B cell (primary cell): ENCODE results near the gene SEMA6D. TPM values are rescaled to one million over a fixed set of nuclear protein-coding genes. Genes with fewer than 3 reads are reported as not detected.

Experiments
- ATAC-seq: fragments of 200-7000 bp; cut with Tn5 transposase; one replicate; pipeline ENCODE4 v1.10.0; 2021; ENCODE audit warnings: low read depth, mild to moderate bottlenecking, moderate number of reproducible peaks, moderate library complexity
- CTCF ChIA-PET: fragments of 350-600 bp; sonication (Branson Sonifier 250); formaldehyde crosslinking; loops from one replicate; lab custom pipeline; 2021; ENCODE audit warnings: antibody characterized with exemption, inconsistent platforms; lab: Charles Lee
- POLR2A ChIA-PET: fragments of 350-600 bp; sonication (Branson Sonifier 250); formaldehyde crosslinking; loops from one replicate; lab custom pipeline; 2021; ENCODE audit warnings: antibody characterized with exemption; lab: Charles Lee
- DNase-seq: peaks from one replicate; pipeline ENCODE4 v3.0.0; 2013
- H2AFZ ChIP-seq: 2 replicates; pipeline ENCODE4 v1.6.1; 2012; ENCODE audit warnings: mild to moderate bottlenecking, low read depth, low read length; ENCODE audit not compliant: insufficient read depth, poor library complexity, severe bottlenecking
- H3K27ac ChIP-seq, 2 donors: 1 replicate in 1 of 2; 2 replicates in 1 of 2; pipeline ENCODE4 v1.5.1; 2012 to 2013; ENCODE audit warnings: low read length in 2 of 2, mild to moderate bottlenecking in 2 of 2, moderate library complexity in 1 of 2
- H3K27me3 ChIP-seq, 4 experiments: fragments of 200-600 bp in 1 of 4; sonication (generic) in 1 of 4; replicated peaks in 1 of 4; 1 replicate in 2 of 4; 2 replicates in 2 of 4; pipeline versions ENCODE4 v1.6.1 to v1.7.0; 2013 to 2016; ENCODE audit warnings: low read length in 3 of 4, mild to moderate bottlenecking in 2 of 4, mixed read lengths in 1 of 4, moderate library complexity in 1 of 4; ENCODE audit not compliant: insufficient read depth in 4 of 4, control insufficient read depth in 3 of 4; ENCODE audit errors: control extremely low read depth in 1 of 4
- H3K36me3 ChIP-seq, 2 experiments: replicated peaks in 1 of 2; 1 replicate in 1 of 2; 2 replicates in 1 of 2; pipeline versions ENCODE4 v1.6.1 to v1.7.1; 2013; ENCODE audit warnings: low read length in 1 of 2; ENCODE audit not compliant: insufficient read depth in 2 of 2, control insufficient read depth in 1 of 2; ENCODE audit errors: control extremely low read depth in 1 of 2, extremely low read depth in 1 of 2
- H3K4me1 ChIP-seq, 2 donors: fragments of 200-600 bp in 1 of 2; sonication (generic) in 1 of 2; 1 replicate in 1 of 2; 2 replicates in 1 of 2; pipeline versions ENCODE4 v1.5.1 to v1.6.1; 2013 to 2017; ENCODE audit warnings: low read length in 2 of 2; ENCODE audit not compliant: control insufficient read depth in 2 of 2, insufficient read depth in 2 of 2
- H3K4me2 ChIP-seq: replicated peaks from 2 replicates; pipeline ENCODE3; 2012; ENCODE audit warnings: mild to moderate bottlenecking, low read depth, low read length; ENCODE audit not compliant: poor library complexity, severe bottlenecking
- H3K4me3 ChIP-seq, 5 experiments: fragments of 200-600 bp in 1 of 5; sonication (generic) in 1 of 5; 1 replicate in 3 of 5; 2 replicates in 2 of 5; pipeline versions ENCODE4 v1.5.1 to v1.7.0; 2011 to 2016; ENCODE audit warnings: low read length in 4 of 5, mild to moderate bottlenecking in 4 of 5, low read depth in 2 of 5, control low read depth in 1 of 5, moderate library complexity in 1 of 5; ENCODE audit not compliant: insufficient read depth in 1 of 5; ENCODE audit errors: control extremely low read depth in 1 of 5, extremely low read depth in 1 of 5
- H3K79me2 ChIP-seq: fragments of 200-600 bp; sonication (generic); one replicate; pipeline ENCODE4 v1.6.0; 2016; ENCODE audit warnings: low read length; ENCODE audit not compliant: control insufficient read depth, insufficient read depth
- H3K9ac ChIP-seq: fragments of 200-600 bp; sonication (generic); 2 replicates; pipeline ENCODE4 v1.6.1; 2017; ENCODE audit warnings: mild to moderate bottlenecking, low read length, moderate library complexity
- H3K9me3 ChIP-seq, 3 donors: one replicate each; pipeline versions ENCODE4 v1.6.1 to v1.7.1; 2013; ENCODE audit warnings: low read length in 2 of 3; ENCODE audit not compliant: control insufficient read depth in 2 of 3, insufficient read depth in 1 of 3; ENCODE audit errors: control extremely low read depth in 1 of 3
- H4K20me1 ChIP-seq: 2 replicates; pipeline ENCODE4 v1.6.0; 2012; ENCODE audit warnings: mild to moderate bottlenecking, low read length; ENCODE audit not compliant: insufficient read depth, control insufficient read depth, poor library complexity, severe bottlenecking
- H3K27ac Mint-ChIP-seq: one replicate; pipeline ENCODE4 v1.8.0; 2021; ENCODE audit warnings: mixed read lengths
- H3K27me3 Mint-ChIP-seq: one replicate; pipeline ENCODE4 v1.8.0; 2021; ENCODE audit warnings: mixed read lengths
- H3K4me1 Mint-ChIP-seq: one replicate; pipeline ENCODE4 v1.8.0; 2021; ENCODE audit warnings: mixed read lengths
- H3K4me3 Mint-ChIP-seq: one replicate; pipeline ENCODE4 v1.8.0; 2021; ENCODE audit warnings: mixed read lengths
- H3K9me3 Mint-ChIP-seq: one replicate; pipeline ENCODE4 v1.8.0; 2022; ENCODE audit warnings: mixed read lengths; ENCODE audit not compliant: insufficient read depth
- EZH2 ChIP-seq: IDR thresholded peaks from 2 replicates; pipeline ENCODE4 v1.6.1; 2012; ENCODE audit warnings: borderline replicate concordance, low read depth, mild to moderate bottlenecking, moderate library complexity, low read length; ENCODE audit not compliant: insufficient read depth, poor library complexity, severe bottlenecking
- WGBS: methylation state at CpG from one replicate; pipeline ENCODE4 v1.1.5; 2013; ENCODE audit warnings: missing lambda C conversion rate; ENCODE audit not compliant: insufficient coverage; 5-methylcytosine and 5-hydroxymethylcytosine counted together
- intact Hi-C: fragments of 100-400 bp; cut with micrococcal nuclease; formaldehyde crosslinking; loops from one replicate; pipeline ENCODE4 v1.10.0; 2022
- polyA plus RNA-seq: library from polyadenylated mRNA; depleted of rRNA; stranded (reverse); fragments of >200 nt; gene quantifications from 2 replicates; pipeline ENCODE4 v1.2.3, GENCODE V29; 2012
- total RNA-seq, 2 donors: library from RNA; stranded (reverse); fragments of 120-200 nt in 1 of 2; gene quantifications; 1 replicate in 1 of 2; 2 replicates in 1 of 2; pipeline versions ENCODE4 v1.2.3 to v1.2.4, GENCODE V29; 2013 to 2022
- TF ChIP-seq, protein P1 (sequence below): fragments of 200-600 bp; IDR thresholded peaks from one replicate; pipeline ENCODE4 v1.8.0; 2022; ENCODE audit warnings: antibody characterized with exemption, mild to moderate bottlenecking

SEMA6D gene
- total and polyA plus RNA-seq, 2 donors (not counting 1 experiment from before 2014, with no cell fraction given): not detected

DNA sequence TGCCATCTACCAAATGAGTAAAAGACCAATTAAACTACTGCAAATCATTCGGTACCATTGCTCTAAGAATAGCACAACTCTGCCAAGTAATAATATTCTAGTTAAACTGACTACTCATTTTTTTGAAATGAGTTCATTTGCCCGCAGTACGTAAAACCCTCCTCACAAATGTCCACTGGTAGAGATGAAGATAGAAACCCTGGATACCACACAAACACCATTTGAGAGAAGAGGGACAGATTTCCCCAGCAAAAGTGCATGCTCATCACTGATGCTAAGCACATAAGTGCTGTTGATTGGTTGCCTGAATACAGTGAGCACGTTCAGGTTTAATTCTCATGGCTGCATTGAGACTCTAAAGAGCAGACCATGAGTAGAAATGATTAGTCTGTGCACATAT, 34.6 kb upstream of the SEMA6D start:
- H3K27ac ChIP-seq: no peak overlapping the region
- no peaks in the 10 kb centered on the region for H3K4me1 ChIP-seq
- H3K9ac ChIP-seq: no peak overlapping the region
- Mint-ChIP-seq H3K27ac (no peak overlapping the region), H3K4me3 (no peak overlapping the region), H3K27me3 (no peaks in the 10 kb centered on the region), H3K9me3 (no peaks in the 10 kb centered on the region), H3K4me1 (no peaks in the 10 kb centered on the region)
- ChIA-PET POLR2A (no interaction called here), CTCF (no interaction called here)
- H3K79me2 ChIP-seq: no peaks in the 10 kb centered on the region
- WGBS: no CpG with 5 or more reads among the region's 4 CpGs
- H3K27me3 ChIP-seq: peaks cover 0 to 2% (median 0%) of the 10 kb centered on the region in 4 experiments
- TF ChIP-seq, protein P1, sequence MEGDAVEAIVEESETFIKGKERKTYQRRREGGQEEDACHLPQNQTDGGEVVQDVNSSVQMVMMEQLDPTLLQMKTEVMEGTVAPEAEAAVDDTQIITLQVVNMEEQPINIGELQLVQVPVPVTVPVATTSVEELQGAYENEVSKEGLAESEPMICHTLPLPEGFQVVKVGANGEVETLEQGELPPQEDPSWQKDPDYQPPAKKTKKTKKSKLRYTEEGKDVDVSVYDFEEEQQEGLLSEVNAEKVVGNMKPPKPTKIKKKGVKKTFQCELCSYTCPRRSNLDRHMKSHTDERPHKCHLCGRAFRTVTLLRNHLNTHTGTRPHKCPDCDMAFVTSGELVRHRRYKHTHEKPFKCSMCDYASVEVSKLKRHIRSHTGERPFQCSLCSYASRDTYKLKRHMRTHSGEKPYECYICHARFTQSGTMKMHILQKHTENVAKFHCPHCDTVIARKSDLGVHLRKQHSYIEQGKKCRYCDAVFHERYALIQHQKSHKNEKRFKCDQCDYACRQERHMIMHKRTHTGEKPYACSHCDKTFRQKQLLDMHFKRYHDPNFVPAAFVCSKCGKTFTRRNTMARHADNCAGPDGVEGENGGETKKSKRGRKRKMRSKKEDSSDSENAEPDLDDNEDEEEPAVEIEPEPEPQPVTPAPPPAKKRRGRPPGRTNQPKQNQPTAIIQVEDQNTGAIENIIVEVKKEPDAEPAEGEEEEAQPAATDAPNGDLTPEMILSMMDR: no peak
- no peak for TF ChIP-seq EZH2
- H4K20me1 ChIP-seq: no peaks in the 10 kb centered on the region
- H3K4me2 ChIP-seq: no peak overlapping the region
- DNase-seq (no peak), ATAC-seq (no peak)
- H3K36me3 ChIP-seq: no peaks in the 10 kb centered on the region
- no peak overlapping the region for H3K4me3 ChIP-seq
- intact Hi-C loops: no loop called here
- H3K9me3 ChIP-seq: no peaks in the 10 kb centered on the region
- no peak overlapping the region for H2AFZ ChIP-seq

DNA sequence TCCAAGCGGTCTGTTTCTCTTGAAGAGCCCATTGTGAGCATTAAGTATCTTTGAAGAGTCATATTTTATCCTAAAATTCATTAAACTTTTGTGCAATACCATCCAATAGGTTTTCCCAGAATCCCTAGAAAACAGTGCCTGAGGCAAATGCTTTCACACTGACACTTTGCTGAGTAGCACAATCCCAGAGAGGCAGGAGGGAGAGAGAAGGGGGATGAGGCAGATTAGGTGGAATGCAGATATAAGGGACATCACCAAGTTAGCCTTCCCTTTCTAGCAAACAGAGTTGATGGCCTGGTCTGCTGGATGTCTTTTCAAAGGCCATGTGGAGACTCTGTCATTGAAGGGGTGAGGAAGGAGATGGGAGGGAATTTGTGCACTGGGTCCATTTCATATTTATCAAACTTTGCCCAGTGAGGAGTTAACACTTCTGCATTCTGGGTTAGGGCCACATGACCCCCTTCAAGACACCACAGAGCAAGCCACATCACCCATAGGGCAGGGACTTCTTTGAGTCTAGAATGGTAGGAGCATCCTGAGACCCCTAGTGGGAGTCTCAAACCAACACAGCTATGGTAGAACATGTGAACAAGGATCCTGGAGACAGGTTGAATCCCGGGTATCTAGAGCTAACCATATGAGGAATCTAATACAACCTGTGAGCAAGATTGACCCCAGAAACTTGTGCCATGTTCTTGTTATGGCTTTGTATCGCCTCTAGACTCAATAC, 32.0 kb upstream of the SEMA6D start:
- Histone ChIP-seq H3K4me1 (no peaks in the 10 kb centered on the region), H4K20me1 (no peaks in the 10 kb centered on the region), H3K4me2 (no peak overlapping the region), H2AFZ (no peak overlapping the region), H3K27ac (no peak overlapping the region), H3K4me3 (no peak overlapping the region), H3K9me3 (no peaks in the 10 kb centered on the region), H3K79me2 (no peaks in the 10 kb centered on the region), H3K9ac (no peak overlapping the region), H3K36me3 (no peaks in the 10 kb centered on the region), H3K27me3 (peaks cover 0 to 2% (median 0%) of the 10 kb centered on the region in 4 experiments)
- no peak for TF ChIP-seq EZH2
- TF ChIP-seq, protein P1: no peak
- CTCF ChIA-PET: no interaction called here
- DNase-seq (no peak), ATAC-seq (no peak)
- 71% methylated on average over 1 of the region's 3 CpGs for WGBS
- intact Hi-C loops: no loop called here
- H3K4me3 Mint-ChIP-seq: no peak overlapping the region
- no peak overlapping the region for H3K27ac Mint-ChIP-seq
- H3K27me3 Mint-ChIP-seq: no peaks in the 10 kb centered on the region
- POLR2A ChIA-PET: no interaction called here
- no peaks in the 10 kb centered on the region for H3K4me1 Mint-ChIP-seq
- no peaks in the 10 kb centered on the region for H3K9me3 Mint-ChIP-seq
